Activated CD4-positive, CD25-positive, alpha-beta regulatory T cell treated with anti-CD3 and anti-CD28 coated beads, Interleukin-2, amount 50 U/mL, for 72 hours (primary cell): Measurements from ENCODE around the gene CDH23.
A peak's percentile ranks its signal among the peaks of the same experiment; 100 is the strongest.

Experiments used
- DNase-seq: peaks from one replicate; pipeline ENCODE4 v3.0.0; 2021

The CDH23 gene

DNA sequence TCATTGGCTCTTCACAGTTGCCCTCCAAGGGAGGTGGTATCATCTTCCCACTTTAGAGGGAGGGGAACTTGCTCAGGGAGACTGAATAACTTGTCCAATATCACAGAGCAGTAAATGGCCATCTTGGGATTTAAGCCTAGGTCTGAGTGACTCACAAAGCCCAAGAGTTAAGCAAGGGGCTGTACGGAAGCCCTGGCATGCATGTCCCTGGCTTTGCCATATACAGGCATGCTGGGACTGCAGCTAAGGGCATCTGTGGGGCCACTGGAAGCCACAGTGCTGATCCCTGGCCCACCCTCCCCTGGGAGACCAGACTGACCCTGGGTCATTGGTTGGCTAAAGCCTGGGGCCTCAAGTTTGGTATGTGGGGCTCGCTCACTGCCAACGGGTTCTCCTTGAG is 373.5 kb downstream of the CDH23 start:
- no peak for DNase-seq

GRCh38 chr10:71770789-71771188 is 374.1 kb downstream of the CDH23 start:
- no peak for DNase-seq

DNA sequence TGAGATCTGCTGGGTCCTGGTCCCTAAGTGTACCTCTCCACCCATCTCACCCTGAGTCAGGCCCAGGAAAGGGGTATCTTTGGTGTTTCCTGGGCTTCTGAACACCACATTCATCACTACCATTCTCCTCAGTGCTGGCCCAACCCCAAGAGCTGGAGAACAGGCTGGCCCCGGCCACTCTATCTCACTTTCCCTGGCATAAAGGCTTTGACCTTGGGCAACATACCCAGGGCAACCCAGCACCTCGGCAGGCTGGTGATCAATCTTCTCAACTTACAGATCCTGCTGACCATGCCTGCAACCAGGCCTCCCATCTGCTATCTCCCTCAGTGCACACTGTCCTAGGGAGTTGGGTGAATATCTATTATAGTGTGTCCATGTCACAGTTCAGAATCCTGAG is 374.5 kb downstream of the CDH23 start:
- DNase-seq = no peak

DNA sequence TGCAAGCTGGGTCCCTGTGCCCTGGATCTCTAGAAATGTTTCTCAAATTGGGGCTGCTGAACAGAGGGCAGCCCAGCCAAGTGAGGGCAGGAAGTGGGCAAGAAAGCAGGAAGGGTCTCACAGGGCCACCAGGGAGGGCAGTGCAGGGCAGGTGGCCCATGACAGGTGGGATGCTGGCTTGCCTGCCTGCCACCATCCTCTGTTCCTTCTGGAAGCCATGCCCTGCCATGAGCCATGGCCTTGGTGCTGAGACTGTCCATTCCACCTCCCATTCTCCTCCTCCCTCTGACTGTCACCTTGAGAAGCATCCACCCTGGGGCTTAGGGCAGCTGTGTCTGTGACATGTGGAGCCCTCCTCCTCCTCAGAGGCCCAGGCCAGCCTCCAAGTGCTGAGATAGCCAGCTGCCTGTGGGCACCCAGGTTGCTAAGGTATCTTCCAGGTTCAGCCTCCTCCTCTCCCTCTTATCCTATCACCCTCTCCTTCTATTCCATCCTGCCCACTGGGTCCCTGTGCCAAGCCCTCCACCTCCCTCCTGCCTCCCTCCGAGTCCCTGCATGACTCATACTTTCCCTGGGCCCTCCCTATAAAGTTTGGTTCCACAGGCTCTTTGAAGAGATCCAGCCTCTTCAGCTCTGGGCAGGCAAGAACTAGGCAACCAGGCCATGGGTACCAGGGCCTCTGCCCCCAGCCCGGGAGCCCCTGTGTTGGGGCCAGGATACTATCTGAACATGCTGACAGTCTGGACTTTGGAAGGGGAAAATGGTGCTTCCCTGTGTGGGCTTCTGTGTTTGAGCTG is 375.3 kb downstream of the CDH23 start:
- DNase-seq = no peak

DNA sequence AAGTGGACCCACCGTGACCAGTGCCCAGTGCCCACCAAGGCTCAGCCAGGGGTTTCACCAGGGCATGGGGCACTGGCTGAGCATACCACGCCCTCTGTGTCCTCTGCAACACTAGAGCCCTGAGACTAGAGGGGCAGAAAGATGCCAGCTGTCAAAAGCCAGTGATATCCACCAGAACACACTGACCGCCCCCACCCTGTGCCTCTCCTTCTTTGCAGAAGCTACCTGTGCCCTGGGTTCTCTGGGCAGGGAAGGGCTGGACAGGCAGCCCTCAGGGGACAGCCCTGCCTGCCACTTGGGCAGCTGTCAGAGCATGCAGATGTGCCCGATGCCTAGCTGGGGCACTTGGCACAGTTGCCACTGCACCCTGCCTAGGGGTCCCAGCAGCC is 376.1 kb downstream of the CDH23 start:
- peak; percentile 52 for DNase-seq

DNA sequence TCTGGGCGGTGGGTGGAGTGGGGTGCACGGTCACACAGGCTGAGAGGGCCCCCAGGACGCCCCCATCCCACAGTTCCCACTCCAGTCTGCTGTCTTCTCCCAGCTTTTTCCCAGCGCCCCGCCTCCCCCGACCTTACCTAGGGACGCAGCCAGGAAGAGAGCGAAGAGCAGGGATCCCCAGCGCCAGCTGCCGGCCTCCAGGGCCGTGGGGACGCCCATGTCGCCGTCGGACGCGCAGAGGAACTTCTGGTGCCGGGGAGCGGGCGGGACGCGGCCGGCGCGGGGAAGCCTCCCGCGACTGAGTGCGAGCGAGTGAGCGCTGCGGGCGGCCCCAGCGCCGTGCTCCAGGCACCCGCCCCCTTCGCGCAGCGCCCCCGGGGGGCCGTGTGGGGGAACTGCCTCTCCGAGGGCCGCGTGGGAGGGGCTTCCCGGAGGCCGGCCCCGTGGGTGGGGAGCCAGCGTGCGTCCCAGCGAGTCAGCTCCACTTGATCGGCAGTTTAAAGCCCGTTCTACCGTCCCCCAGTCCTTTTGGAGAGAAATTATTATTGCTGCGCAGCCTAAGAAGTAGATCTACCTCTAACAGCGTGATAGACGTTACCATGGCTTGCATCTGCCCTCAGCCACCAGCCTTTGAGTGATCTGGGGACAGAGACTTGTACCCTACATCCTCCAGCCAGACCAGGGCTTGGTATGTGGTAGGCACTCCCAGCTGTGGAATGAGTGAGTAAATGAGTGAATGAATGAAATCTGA is 376.7 kb downstream of the CDH23 start, which contains the start of gene VSIR:
Gene VSIR (minus strand): TSS at position 300 of the 751 bp plus-strand sequence. CDS start 81 bp downstream, at position 219.
- DNase-seq = peak; percentile 98

DNA sequence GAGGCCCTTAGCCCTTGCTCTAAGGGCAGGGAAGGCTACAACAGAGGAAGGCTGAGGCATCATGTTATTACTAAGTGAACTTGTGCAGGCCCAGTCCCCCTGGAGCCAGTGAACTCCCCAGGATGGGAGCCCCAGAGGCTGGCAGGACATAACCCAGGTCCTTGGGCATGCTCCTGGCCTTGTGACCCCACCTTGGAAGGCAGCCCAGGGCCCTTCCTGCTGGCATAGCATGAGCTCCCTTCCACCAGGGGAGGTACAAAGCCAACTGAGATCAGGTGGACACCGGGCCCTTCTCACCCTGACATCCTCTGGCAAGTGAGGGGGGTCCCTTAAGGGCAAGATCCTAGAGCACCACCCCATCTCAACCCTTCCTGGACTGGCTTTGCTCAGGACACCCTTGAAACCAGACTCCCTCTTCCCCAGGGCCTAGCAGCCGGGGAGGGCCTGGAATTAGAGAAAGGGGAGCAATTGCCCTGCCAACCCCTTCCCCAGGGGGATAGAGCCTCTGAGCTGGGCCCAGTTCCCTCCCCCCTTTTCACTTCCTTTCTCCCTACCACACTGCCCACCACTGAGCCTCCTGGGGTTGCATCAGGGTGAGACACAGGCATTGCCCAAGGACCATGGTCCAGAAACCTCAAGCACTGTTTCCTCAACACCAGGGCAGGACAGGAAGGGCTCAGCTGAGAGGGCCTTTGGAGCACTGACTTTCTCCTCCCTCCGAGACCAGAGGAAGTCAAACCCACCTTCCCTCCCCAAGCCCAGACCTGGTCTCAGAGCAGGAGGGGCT is 378.4 kb downstream of the CDH23 start:
- DNase-seq = no peak

DNA sequence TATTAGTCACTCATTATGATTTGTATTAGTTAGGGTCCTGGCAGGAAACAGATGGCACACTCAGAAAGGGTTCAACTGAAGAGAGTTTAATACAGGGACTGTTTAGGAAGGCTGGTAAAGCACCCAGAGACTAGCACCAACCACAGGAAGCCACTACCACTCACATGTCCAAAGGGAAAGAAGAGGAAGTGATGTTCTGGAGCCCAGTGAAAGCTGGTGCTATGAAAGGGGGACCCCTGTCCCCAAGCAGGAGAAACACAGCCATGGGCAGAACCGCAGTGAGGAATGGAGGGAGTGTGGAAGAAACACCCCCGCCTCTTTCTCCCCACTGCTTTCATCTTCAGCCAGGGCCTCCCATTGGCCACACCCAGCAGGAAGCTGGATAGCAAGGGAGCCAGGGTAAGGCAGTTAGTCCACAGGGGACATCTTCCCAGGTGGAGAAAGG is 379.8 kb downstream of the CDH23 start:
- DNase-seq = no peak

DNA sequence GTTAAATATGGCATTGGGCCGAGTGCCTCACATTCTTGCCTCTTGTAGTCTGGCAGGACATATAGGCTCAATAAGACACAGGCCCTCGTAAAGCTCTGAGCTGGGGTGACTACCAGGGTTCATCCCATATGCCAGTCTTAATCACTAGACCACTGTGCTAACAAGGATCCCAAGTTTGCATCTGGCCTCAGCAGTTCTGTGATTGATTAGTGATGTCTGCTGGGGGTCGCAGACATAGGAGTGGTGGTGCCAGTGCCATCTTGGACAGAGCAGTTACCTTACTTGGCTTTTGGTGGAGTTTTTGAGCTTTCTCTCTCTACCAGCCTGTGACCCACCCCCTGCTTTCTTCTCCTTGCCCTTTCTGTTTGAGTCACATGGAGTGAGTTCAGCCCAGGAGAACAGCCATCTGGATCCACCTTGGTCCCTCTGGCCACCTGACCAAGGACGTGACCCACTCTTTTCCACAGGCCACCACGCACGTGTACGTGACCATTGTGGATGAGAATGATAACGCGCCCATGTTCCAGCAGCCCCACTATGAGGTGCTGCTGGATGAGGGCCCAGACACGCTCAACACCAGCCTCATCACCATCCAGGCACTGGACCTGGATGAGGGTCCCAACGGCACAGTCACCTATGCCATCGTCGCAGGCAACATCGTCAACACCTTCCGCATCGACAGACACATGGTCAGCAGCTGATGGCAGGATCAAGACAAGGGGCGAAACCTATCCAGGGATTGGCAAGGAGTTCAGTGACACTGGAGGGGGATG is 380.7 kb downstream of the CDH23 start:
- no peak for DNase-seq

- DNase-seq = no peak
Observed at GRCh38 chr10:71778071-71778825, 381.5 kb downstream of the CDH23 start.

- no peak for DNase-seq
Observed at GRCh38 chr10:71779641-71780040, 382.9 kb downstream of the CDH23 start.

DNA sequence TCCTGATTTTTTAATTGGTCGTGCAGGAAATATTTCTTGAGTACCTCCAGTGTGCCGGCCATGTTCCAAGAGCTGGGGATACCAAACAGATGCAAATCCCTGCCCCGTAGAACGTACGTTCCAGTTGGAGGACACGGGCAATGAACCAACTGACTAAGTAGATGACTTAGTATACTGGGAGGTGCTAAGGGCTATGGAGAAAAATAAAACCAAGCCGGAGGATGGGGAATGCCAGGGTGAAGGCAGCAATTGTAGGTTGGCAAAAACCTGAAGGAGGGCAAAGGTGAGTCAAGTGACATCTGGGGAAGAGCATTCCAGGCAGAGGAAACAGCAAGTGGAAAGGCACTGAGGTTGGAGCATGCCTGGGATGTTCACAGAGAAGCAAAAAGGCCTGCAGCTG is 383.4 kb downstream of the CDH23 start:
- no peak for DNase-seq

DNA sequence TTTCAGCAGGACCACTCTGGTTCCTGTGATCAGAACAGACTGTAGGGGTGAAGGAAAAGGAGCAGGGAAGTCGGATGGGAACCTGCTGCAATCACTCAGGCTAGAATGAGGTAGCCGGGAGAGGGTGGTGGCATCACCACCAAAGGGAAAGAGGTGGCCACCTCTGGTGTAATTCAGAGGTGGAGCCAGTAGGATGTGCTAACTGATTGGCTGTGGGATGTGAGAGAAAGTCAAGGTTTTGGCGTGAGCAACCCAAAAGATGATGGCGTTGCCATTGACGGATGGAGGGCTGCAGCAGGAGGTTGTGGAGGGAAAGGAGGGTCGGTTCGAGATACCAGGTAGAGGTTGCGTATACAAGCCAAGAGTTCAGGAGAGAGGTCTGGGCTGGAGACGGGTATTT is 384.0 kb downstream of the CDH23 start:
- DNase-seq = no peak

DNA sequence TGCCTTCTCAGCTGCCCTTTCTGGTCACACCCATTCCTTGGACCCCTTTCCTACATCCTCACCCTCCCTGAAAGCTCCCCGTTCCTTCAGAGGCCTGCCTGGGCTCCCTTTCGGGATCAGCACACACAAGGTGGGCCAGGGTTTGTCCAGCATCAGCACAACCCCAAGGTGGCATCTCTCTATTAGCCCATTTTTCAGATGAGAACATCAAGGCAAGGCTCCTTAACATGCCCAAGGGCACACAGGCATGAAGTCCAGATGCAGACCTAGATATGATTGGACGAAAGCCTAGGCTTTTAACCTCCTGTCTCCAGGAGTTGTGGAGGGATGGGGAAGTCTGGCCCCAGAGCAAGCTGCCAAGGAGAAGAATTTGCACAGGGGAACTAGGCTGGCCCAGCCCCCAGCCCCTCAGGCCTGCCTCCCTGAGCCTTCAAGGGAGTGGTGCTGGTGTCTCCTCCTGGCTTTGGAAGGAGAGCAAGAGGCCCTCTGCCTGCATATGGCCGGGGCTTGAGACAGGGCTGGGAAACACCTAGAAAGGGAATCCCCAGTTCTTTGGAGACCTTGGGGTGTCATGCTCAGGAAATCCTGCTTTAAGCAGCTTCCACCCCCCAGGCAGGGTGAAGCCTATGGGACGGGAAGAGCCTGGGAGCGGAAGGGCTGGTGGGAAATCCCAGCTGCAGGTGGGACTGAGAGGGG is 385.6 kb downstream of the CDH23 start:
- DNase-seq = no peak

DNA sequence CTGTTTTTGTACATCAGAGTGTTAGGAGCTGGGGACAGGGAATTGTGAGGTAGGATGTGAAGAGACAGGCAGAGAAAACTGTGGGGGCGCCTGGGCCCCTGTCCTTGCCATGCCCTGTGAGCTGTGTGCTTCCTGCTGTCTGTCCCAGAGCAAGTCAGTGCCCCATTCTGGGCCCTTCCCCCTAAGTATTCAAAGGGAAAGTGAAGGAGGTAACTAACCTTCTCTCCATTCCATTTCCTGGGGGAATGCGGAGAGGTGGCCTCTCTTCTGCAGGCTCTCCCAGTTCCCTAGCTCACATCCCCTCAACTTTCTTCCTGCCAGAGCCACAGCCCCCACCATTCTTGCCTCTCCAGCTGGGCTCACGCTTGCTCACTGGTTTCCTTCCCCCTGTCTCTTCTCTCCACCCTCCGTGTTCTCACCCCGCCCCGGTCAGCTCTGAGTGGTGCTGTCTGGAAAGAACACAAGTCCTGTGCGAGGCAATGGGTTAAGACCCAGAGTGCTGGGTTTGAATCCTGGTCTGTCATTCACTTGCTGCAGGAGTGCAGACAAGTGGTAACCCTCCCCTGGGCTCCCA is 386.3 kb downstream of the CDH23 start:
- DNase-seq = no peak

- DNase-seq = no peak
Observed at GRCh38 chr10:71783917-71784678, 387.4 kb downstream of the CDH23 start.

DNA sequence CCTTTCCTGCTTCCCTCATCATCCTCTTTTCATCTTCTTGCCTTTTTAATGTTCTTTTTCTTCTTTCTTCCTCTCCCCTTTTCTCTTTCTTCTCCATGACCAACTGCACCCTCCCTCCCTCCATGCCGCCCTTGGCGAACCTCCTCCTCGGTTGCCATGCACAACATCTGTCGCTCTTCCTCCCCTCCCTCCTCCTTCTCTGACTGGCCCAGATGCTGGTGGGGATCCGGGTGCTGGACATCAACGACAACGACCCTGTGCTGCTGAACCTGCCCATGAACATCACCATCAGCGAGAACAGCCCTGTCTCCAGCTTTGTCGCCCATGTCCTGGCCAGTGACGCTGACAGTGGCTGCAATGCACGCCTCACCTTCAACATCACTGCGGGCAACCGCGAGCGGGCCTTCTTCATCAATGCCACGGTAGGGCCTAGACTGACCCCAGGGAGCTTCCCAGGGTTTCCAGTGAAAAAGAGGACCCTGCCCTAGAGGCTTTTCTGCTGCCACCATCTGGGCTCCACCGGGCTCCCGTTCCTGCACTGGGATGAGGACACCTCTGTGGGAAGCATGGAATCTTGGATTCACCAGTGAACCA is 388.1 kb downstream of the CDH23 start:
- DNase-seq = no peak

- DNase-seq = no peak
Observed at GRCh38 chr10:71788954-71789353, 392.2 kb downstream of the CDH23 start.

DNA sequence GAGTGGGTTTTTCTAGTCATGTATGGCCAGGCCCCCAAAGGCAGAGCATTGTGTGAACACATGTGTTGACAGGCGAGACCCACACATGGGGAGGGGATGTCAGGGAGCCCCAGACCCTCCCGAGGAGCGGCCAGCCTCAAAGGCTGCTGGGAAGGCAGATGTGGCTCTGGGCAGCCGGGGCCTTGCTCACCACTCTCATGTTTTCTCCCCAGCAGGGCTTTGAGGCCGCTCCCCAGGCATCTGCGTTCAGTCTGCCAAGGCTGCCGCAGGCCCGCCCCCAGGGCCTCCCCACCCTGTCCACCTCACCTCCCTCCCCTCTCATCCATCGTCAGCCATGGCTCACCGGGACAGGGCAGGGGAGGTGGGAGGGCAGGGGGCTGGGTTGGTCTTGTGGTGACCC is 393.2 kb downstream of the CDH23 start:
- DNase-seq = no peak
